Measurements from ENCODE around the gene MT1A.
A peak's percentile ranks its signal among the peaks of the same experiment; 100 is the strongest.

The MT1A gene

DNA sequence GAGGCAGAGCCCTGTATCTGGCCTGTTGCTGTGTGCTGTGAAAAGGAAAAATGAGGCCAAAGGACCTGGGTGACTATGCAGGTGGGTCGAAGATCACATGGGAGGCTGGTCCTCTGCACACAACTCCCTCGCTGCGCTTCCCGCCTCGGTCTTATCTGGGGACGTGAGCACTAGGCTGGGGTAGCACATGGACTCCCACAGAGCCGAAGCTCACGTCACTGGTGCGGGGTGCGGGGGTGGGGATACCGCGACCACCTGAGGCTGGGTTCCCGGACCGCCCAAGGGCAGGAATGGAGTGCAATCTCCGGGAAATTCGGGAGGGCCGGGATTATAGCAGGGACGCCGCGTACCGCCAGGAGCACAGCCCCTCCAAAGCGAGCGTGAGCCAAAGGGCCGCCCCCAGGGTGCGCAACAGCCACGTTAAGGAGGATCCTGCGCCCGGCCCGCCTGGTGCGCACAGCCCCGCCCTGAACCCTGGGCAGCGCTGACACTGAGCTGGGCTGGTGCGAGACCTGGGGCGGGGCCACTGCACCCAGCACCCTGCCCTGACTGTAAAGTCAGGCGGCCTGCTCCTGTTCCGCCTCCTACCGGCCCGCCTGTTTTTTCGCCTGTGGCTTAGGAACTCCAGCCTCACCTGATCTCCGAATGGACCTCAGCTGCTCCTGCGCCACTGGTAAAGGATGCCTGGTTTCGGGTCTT, 4.8 kb downstream of the MT1A start:
- TF ChIP-seq, protein P1, sequence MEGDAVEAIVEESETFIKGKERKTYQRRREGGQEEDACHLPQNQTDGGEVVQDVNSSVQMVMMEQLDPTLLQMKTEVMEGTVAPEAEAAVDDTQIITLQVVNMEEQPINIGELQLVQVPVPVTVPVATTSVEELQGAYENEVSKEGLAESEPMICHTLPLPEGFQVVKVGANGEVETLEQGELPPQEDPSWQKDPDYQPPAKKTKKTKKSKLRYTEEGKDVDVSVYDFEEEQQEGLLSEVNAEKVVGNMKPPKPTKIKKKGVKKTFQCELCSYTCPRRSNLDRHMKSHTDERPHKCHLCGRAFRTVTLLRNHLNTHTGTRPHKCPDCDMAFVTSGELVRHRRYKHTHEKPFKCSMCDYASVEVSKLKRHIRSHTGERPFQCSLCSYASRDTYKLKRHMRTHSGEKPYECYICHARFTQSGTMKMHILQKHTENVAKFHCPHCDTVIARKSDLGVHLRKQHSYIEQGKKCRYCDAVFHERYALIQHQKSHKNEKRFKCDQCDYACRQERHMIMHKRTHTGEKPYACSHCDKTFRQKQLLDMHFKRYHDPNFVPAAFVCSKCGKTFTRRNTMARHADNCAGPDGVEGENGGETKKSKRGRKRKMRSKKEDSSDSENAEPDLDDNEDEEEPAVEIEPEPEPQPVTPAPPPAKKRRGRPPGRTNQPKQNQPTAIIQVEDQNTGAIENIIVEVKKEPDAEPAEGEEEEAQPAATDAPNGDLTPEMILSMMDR (IDR thresholded peaks at IDR 0.05; ENCODE audit: low read depth, low read length) = peak; percentile 25
- DNase-seq (ENCODE audit: extremely low read depth, low read depth) = no peak

DNA sequence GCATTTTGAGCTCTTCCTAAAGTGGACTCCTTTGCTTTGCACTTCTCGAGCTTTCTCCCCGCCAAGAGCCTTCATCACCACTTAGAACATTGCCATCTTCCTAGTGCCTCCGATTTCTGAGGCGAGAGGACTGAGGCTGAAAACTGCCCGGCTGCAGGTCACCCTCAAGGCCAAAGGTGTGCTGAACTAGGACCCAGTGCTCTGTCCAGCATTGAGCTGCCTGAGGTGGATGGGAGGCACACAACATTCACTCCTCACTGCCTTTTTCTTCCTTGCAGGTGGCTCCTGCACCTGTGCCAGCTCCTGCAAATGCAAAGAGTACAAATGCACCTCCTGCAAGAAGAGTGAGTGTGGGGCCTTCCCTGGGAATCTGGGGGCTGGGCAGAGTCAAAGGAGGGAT, 5.4 kb downstream of the MT1A start:
- TF ChIP-seq, protein P1 (IDR thresholded peaks at IDR 0.05; ENCODE audit: low read depth, low read length) = no peak
- DNase-seq (ENCODE audit: extremely low read depth, low read depth) = no peak

DNA sequence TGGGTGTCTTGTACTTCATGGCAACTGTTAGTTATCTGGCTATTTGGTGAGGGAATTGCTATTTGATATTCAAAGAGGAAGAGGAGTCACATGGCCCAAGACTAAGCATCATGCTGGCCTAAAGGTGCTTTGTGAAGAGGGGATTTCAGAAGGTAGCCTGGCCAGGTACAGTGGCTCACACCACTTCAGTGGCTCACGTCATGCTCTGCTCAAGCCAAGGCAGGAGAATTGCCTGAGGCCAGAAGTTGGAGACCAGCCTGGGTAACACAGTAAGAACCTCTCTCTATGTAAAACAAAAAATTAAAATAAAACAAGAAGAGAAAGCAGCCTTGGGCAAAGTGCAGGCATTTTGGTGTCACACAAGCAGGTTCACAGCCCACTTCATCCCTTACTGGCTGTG, 6.8 kb downstream of the MT1A start:
- DNase-seq (ENCODE audit: extremely low read depth, low read depth) = no peak
- TF ChIP-seq, protein P1 (IDR thresholded peaks at IDR 0.05; ENCODE audit: low read depth, low read length) = no peak

DNA sequence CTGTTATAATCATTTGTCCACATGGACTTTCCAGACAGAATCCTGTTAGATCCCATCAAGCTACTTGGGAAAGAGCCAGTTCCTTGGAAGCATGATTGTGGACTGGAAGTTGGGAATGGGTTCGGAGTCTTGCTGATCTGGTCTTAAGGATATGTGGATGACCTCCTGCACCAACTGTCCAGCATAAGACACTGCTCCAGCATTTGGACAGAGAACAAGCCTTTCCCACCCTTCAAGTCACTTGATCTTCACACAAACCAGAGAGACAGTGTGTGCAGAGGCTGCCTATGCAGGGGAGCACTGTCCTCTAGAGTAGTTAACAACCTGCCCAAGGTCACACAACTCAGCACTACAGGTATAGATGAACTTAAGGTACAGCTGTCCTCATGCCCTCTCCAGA, 7.4 kb downstream of the MT1A start:
- TF ChIP-seq, protein P1 (IDR thresholded peaks at IDR 0.05; ENCODE audit: low read depth, low read length) = no peak
- DNase-seq (ENCODE audit: extremely low read depth, low read depth) = no peak

DNA sequence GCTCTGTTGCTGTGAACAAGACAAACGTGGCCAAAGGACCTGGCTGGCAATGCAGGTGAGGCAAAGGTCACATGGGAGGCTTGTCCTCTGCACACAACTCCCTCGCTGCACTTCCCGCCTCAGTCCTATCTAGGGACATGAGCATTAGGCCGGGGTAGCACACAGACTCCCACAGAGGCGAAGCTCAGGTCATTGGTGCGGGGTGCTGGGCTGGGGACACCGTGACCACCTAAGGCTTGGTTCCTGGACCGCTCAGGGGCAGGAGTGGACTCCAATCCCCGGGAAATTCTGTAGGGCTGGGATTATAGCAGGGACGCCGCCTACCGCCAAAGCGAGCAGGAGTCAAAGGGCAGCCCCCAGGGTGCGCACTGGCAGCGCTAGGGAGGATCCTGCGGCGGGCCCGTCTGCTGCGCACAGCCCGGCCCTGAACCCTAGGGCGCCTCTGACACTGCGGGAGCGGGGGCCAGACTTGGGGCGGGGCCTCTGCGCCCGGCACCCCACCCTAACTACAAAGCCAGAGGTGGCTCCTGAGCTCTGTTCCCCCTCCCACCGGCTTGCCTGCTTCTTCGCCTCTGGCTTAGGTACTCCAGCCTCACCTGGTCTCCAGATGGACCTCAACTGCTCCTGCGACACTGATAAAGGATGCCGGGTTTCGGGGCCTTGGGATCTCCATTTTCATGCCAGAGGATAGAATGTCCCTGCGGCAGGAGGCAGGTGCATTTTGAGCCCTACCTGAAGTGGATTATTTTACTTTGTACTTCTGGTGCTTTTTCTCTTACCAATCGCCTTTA, 9.4 kb downstream of the MT1A start:
- DNase-seq (ENCODE audit: extremely low read depth, low read depth) = no peak
- TF ChIP-seq, protein P1 (IDR thresholded peaks at IDR 0.05; ENCODE audit: low read depth, low read length) = no peak

DNA sequence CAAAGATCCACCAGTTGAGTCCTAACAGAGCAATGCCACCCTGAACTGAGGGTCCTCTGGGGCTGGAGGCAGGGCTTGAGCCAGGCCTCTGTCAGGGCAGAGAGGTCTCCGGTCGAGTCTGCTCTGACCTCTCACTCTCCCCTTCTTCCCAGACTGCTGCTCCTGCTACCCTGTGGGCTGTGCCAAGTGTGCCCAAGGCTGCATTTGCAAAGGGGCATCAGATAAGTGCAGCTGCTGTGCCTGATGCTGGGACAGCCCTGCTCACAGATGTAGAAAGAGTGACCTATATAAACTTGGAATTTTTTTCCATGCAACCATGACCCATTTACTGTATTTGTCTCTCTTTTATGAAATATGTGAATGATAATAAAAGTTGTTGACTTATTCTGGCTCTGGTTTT, 10.8 kb downstream of the MT1A start:
- TF ChIP-seq, protein P1 (IDR thresholded peaks at IDR 0.05; ENCODE audit: low read depth, low read length) = no peak
- DNase-seq (ENCODE audit: extremely low read depth, low read depth) = no peak

DNA sequence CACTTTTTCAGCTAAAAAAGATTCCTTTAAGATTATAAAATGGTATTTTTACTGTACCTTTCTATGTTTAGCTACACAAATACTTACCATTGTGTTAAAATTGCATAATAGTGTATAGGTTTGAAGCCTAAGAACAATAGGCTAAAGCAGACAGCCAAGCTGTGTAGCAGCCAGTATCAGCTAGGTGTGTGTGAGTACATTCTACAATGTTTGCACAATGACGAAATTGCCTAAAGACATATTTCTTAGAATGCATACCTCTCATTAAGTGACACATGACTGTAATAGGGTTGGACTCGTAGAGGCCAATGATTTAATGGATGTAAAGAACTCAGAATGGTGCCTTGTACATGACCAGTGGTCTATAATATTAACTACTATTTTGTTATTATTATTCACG, 11.4 kb downstream of the MT1A start:
- TF ChIP-seq, protein P1 (IDR thresholded peaks at IDR 0.05; ENCODE audit: low read depth, low read length) = no peak
- no peak for DNase-seq (ENCODE audit: extremely low read depth, low read depth)

All from AG09319 (cell line).